Heart left ventricle (tissue), 13 donors: ENCODE data around the gene ITGA11.

ENCODE experiments used
- CTCF ChIP-seq, 12 donors: fragments of 200-600 bp; sonication (generic) in 4 of 12; IDR thresholded peaks; one replicate each; pipeline versions ENCODE4 v1.5.0 to v1.8.0; 2018 to 2022; ENCODE audit warnings: antibody characterized with exemption in 12 of 12, mild to moderate bottlenecking in 5 of 12
- POLR2A ChIP-seq, 2 donors: fragments of 450-650 bp; IDR thresholded peaks; one replicate each; pipeline ENCODE4 v1.6.1; 2017; ENCODE audit warnings: antibody characterized with exemption in 2 of 2, mild to moderate bottlenecking in 2 of 2, moderate library complexity in 2 of 2
- donor health status: ischemic (EF 13 %, LVEDD 7.1; RV severe dilation, severe dysfunction).
- donor health status: DM: no; HTN: yes; CAD: no.
- donor health status: DM: no; HTN: no; CAD: no.
- donor health status: ischemic (EF 25% LVEDD 6.9; RV normal size, moderate dysfunction).
- donor health status: ischemic (EF 25% LVEDD 5.7; RV mildly dilated, moderate dysfunction).
- donor health status: ischemic (EF 35%, LVEDD 5.7; RV mildly dilated, moderate dysfunction).
- donor health status: nonischemic (EF 11% LVEDD 7.7; RV severe dilation, severe dysfunction).
- donor health status: DM: yes; HTN: yes; CAD: no.
- donor health status: PGD.
- donor health status: ischemic (EF 29% LVEDD 5.4; RV normal size, mild dysfunction).
- donor health status: nonischemic (EF 23%, LVEDD 6.1; RV moderate dilation, normal function).

GRCh38 chr15:68417897-68418296 is 14.1 kb downstream of the ITGA11 start:
- TF ChIP-seq CTCF (IDR thresholded peaks at IDR 0.05) = no peak
- no peak for TF ChIP-seq POLR2A (IDR thresholded peaks at IDR 0.05)
